Activated CD4-positive, alpha-beta T cell treated with anti-CD3 and anti-CD28 coated beads for 24 hours (primary cell): ENCODE data around the gene CACNG4.
A peak's percentile ranks its signal among the peaks of the same experiment; 100 is the strongest.
"Not testable (repeated sequence)": the region's sequence is repeated elsewhere in the genome, so short reads cannot be mapped to it uniquely, and the experiment has no call there.

Experiments
- DNase-seq, 2 donors: peaks; one replicate each; pipeline ENCODE4 v3.0.0-alpha.2; 2020; ENCODE audit warnings: low read depth in 2 of 2

The CACNG4 gene

DNA sequence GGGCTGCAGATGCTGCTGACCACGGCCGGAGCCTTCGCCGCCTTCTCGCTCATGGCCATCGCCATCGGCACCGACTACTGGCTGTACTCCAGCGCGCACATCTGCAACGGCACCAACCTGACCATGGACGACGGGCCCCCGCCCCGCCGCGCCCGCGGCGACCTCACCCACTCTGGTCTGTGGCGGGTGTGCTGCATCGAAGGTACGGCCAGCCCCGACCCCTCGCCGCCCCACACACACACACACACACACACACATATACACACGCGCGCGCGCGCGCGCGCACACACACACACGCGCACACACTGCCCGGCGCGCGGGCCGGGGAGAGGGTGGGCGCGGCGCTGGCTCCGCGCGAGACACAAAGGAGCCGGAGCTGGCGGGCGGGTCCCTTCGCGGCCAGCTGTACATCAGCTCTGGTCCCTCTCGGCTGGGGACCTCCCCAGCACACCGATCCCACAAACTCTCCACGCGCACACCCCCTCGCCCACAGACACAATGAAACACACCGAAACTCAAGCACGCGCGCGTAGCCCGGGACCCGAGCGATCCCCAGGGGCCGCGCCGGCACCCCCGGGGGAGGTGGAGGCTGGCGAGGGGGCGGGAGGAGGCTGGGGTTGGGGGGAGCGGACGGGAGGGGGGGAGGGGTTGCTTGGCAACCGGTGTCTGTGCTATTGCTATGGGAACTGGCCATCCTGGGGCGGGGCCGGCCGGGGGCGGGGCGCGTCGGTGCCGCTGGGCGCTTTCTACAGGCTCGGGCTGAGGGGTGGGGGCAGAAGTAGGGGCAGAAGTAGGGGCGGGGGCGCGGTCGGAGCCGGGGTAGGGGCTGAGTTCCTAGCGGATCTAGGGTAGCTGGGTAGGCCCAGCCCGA, 658 bp downstream of the CACNG4 start:
- peak in 1 of 2 donors; percentile 9 for DNase-seq

DNA sequence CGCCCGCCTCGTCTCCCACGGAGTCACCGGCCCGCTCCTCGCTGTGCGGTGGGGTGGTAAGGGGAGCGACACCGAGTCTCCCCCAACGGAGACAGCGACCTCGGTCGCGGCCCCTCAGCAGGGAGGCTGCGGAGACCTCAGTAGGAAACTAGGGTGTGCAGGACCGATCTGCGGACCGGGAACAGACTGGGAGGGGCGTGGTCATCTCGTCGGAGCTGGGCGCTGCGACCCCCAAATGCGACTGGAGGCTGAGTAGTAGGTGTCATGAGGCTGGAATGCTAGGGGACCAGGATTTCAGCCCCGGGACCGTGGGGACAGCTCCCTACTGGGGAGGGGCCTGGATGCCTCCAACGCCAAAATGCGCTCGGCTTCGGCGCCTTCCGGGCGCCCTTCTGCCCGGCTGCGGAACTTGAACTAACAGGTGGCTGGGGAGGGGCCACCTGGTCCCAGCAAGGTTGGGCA, 1.3 kb downstream of the CACNG4 start:
- DNase-seq: no peak

- DNase-seq: no peak
These were observed 1.8 kb downstream of the CACNG4 start for GRCh38 chr17:66966298-66966697.

- no peak for DNase-seq
These were observed 2.4 kb downstream of the CACNG4 start for GRCh38 chr17:66966704-66967418.

DNA sequence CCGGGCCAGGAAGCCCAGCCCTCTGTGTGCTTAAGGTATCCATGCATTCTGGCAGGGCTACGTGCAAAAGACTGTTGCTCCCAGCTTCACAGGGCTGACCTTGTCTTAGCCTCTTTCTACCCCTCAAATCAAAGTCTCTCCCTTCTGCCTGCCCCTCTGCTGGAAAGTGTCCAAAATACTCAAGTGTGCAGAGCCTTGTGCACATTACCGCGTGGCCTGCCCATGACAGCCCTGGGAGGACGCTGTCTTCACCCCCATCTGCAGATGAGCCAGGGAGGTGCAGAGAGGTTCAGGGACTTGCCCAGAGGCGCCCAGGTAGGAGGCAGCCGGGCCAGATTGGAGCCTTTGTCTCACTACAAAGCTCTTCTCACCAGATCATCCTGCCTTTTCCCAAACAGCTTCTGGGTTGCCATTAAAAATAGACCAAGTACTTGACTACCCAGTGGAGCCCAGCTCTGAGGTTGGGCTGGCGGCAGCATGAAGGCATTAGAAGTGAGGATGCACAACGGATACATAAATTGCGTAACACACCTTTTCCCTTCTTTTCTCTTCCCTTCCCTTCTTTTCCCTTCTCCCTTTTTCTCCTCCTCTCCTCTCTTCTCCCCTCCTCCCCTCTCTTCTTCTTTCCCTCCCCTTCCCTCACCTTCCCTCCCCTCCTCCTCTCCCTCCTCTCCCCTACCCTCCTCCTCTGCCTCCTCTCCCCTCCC, 3.5 kb downstream of the CACNG4 start:
- no peak for DNase-seq

DNA sequence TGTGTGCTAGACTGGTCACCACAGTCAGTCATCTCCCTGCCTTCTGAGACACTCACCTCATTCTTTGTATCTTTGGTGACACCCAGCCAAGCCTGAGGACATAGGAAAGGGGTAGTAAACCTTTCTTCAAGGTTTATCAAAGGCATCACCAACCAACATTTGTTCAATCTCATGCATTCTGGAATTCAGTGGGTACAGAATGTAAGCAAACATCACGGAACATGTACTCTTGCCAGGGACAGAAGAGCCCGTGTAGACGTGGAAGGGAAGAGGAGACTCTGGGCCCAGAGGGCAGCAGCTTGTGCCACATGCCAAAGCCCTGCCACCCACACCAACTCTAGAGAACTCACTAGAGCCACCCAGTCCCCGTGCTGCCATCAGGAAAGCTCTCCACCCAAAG, 4.4 kb downstream of the CACNG4 start:
- no peak for DNase-seq

GRCh38 chr17:66970140-66970539, 5.6 kb downstream of the CACNG4 start:
- DNase-seq: no peak

GRCh38 chr17:66970797-66971196, 6.3 kb downstream of the CACNG4 start:
- no peak for DNase-seq

GRCh38 chr17:66971264-66971663, 6.8 kb downstream of the CACNG4 start:
- no peak for DNase-seq

- no peak for DNase-seq
These were observed 7.4 kb downstream of the CACNG4 start for GRCh38 chr17:66971730-66972441.

DNA sequence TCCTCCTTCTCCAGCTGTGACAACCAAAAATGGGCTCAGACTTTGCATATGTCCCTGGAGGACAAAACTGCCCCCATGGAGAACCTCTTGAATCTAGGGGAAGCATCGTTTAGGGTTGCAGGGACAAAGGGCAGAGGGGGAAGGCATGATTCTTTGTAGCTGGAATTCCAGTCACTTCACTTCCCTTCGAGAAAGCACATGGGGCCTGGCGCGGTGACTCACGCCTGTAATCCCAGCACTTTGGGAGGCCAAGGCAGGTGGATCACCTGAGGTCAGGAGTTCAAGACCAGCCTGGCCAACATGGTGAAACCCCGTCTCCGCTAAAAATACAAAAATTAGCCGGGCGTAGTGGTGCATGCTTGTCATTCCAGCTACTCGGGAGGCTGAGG, 7.9 kb downstream of the CACNG4 start:
- not testable (repeated sequence) for DNase-seq

DNA sequence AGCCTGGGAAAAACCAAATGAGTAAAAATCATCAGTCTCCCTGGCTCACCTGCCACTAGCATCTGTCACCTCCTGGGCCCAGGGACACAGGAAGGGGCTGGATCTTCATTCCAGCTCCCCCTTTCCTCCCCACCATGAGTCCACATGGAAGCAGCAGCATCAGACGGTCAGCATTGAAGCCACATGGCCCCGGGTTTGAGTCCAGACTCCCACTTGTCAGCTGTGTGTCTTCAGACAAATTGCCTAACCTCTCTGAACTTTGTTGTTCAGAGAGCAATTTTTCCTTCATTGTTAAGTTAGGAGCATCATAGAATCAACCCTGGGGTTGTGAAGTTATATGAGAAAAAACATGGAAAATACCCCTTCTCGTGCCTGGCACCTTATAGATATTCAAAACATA, 10.7 kb downstream of the CACNG4 start:
- DNase-seq: no peak

DNA sequence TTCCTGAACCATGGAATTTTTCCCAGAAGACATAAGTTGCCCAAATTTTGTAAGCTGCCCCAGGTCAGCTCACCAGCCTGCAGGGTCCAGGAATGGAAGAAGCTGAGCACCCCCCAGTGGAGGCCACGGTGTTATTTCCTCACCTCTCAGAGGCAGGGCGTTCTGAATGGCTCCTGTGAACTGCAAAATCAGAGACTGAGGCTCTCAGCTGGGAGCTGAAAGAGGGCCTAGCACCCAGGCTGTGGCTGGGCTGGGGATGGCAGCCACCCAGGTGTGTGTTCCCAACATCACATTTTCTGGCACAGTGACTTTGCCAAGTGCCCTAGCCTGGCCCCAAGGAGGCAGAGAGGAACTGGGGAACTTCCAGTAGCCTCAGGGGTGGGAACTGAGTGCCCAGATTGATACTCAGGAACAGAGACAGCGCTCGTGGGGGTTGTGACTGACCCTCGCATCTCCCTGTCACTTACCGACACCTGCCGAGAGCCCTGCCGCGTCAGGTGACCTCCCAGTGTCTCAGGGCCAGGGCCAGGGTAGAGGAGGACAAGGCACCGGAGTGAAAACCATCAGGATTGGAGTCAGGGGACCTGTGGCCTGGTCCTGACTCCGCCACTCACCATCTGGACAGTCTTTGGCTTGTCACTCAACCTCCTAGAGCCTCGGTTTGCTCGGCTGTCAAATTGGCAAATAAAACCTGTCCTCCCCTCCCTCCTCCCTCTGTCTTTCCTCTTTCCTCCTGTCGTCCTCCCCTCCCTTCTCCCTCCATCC, 11.3 kb downstream of the CACNG4 start:
- DNase-seq: no peak

- no peak for DNase-seq
These were observed 11.8 kb downstream of the CACNG4 start for GRCh38 chr17:66976379-66976663.

DNA sequence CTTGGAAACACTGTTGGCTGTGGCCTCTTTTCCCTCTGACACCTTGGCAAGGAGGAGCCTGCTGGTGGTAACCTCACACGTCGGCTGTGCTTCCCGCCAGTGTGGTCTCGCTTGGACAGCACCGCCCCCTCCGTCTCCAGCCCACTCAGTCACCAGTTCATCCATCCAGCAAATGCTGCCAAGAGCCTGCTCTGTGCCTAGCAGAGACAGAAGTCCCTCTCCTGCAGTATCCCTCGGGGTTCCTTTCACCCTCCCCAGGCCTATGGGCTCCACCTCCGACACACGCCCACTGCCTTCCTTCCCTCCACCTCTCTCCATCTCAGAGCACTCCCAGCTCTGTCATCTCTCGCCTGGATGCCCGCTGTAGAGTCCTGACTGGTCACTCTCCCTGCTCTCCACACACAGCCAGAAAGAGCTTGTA, 12.3 kb downstream of the CACNG4 start:
- no peak for DNase-seq

DNA sequence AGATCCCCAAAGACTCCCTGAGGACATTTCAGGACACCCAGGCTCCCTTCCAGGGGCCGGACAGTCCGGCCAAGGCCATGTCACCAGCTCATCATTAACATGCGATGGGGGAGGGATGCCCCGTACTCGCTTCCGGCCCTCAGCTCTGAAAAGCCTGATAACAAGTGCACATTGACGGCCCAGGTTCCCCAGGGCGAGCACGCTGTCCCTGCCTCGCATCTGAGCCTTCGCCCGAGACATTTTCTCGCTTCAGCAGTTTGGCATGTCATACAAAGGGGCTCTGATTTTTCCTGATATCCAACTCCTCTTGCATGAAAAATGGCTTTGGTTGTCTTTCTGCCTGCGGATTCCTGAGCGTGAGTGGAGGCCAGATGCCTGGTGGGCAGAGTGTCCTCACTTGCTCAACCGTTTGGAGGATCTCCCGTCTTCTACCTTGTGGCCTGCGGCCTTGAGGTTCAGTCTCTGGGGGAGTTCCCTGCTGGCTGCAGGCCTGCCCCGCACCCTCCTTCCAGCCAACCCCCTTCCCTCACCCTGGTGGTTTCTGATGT, 14.1 kb downstream of the CACNG4 start:
- no peak for DNase-seq

DNA sequence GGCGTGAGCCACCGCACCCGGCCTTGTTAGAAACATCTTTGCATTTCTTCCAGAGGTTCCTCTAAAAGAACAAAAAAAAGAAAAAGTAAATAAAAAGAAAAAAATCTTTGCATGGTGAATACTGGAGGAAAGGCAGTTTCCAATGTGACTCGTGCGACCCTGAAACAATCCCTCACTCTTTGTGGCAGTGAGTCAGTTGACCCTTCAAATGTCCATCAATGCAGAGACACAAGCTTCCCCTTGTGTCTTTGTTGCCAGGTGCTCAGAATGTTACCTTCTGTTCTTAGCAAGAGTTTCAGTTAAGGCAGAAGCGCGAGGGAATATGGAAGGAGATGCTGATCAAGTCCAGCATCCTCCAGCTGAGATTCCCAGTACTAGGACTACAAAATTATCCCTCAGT, 16.4 kb downstream of the CACNG4 start:
- DNase-seq: no peak

- no peak for DNase-seq
These were observed 17.5 kb downstream of the CACNG4 start for GRCh38 chr17:66981983-66982508.

DNA sequence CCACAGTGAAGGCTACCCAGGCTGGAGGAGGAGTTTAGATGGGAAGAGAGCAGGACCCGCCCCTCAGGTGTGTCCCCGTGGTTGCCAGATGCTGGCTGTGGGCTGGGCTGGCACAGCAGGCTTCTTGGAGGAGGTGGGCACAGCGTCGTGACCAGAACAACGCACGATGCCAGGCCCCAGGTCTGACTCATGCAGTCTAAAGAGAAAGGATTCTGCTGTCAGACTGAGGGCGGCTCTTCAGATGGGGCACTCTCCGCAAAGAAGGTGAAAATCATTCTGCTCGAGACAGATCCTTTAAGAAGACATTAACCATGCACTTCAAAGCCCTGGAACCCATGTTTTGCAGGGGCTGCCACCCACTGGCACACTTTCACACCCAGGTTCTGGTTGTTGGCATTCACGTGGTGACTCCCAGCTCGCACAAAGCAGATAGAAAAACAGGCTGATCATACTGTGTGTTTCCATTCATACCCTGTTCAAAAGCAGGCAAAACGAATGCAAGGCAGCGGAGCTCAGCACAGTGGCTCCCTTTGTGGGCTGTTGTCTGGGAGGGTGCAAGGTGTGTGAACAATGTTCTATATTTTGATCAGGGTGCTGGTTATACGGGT, 19.0 kb downstream of the CACNG4 start:
- DNase-seq: no peak

DNA sequence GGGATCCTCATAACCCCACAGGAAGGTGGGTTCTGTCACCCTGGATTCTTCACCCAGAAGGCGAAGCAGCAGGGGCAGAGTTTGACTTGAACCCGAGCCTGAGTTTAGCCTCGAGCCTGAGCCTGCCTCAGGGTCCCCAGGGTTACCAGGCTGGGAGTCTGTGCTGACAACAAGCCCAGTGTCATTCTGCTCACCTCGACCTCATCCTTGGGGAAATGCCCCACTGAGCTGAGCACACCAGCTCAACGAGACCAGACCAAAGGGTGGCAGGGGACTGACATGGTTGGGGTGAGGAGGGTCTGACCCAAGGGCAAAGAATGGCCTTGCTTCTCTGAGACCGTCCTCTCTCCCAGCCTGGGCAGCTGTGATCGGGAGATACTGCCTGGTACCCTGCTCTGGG, 20.2 kb downstream of the CACNG4 start:
- DNase-seq: no peak
